22Rv1 (cell line): ENCODE results near the gene PARD6G.

ENCODE experiments used
- H3K27ac ChIP-seq: fragments of 450-650 bp; 2 replicates; pipeline ENCODE4 v1.5.1; 2017
- CTCF ChIP-seq: fragments of 450-650 bp; IDR thresholded peaks from 2 replicates; pipeline ENCODE4 v1.5.1; 2017; ENCODE audit warnings: mild to moderate bottlenecking
- ZFX ChIP-seq: fragments of 450-650 bp; IDR thresholded peaks from 2 replicates; pipeline ENCODE4 v1.6.1; 2017; ENCODE audit warnings: antibody characterized with exemption, borderline replicate concordance

Gene PARD6G

GRCh38 chr18:80205294-80205693, 42.0 kb downstream of the PARD6G start:
- no peak for TF ChIP-seq CTCF
- no peak for TF ChIP-seq ZFX
- H3K27ac ChIP-seq = no peak overlapping the region

GRCh38 chr18:80204142-80204541, 43.2 kb downstream of the PARD6G start:
- TF ChIP-seq CTCF = no peak
- TF ChIP-seq ZFX = no peak
- no peak overlapping the region for H3K27ac ChIP-seq

GRCh38 chr18:80203249-80203648, 44.1 kb downstream of the PARD6G start:
- TF ChIP-seq CTCF = no peak
- TF ChIP-seq ZFX = no peak

GRCh38 chr18:80202264-80202998, 44.9 kb downstream of the PARD6G start:
- no peak overlapping the region for H3K27ac ChIP-seq
- TF ChIP-seq ZFX (no peak), CTCF (no peak)

More at GRCh38 chr18:80203249-80203648, 44.1 kb downstream of the PARD6G start:
- no peak overlapping the region for H3K27ac ChIP-seq

- TF ChIP-seq CTCF (no peak), ZFX (no peak)
- no peak overlapping the region for H3K27ac ChIP-seq
Observed at GRCh38 chr18:80201739-80202138, 45.6 kb downstream of the PARD6G start.

- TF ChIP-seq ZFX (no peak), CTCF (no peak)
- H3K27ac ChIP-seq = no peak overlapping the region
Observed at GRCh38 chr18:80200932-80201672, 46.2 kb downstream of the PARD6G start.
